H1 (cell line): ENCODE measurements around the gene CT45A10. TPM values are rescaled to one million over a fixed set of nuclear protein-coding genes. Genes with fewer than 3 reads are reported as not detected.

Experiments
- CTCF ChIA-PET: fragments of 300-600 bp; sonication (Branson Sonifier 250); formaldehyde crosslinking; loops from one replicate; lab custom pipeline; 2021; ENCODE audit not compliant: partially characterized antibody; lab: Charles Lee
- POLR2A ChIA-PET: fragments of 300-600 bp; sonication (Branson Sonifier 250); formaldehyde crosslinking; loops from one replicate; lab custom pipeline; 2021; ENCODE audit warnings: inconsistent platforms; ENCODE audit not compliant: partially characterized antibody; lab: Charles Lee
- DNase-seq, 2 experiments: peaks; one replicate each; pipeline versions ENCODE4 v3.0.0 to v3.0.0-alpha.2; 2010 to 2022; ENCODE audit warnings: low spot score in 2 of 2, low read depth in 1 of 2, mixed read lengths in 1 of 2
- FAIRE-seq: peaks from 2 replicates; lab custom pipeline; 2011; peaks lifted over from hg19 to GRCh38; lab: Jason Lieb, UNC
- H2AFZ ChIP-seq: 2 replicates; pipeline ENCODE4 v1.8.1; 2012; ENCODE audit warnings: low read length, inconsistent platforms
- H2AK5ac ChIP-seq: 2 replicates; pipeline ENCODE4 v1.6.1; 2013; ENCODE audit warnings: low read depth, low read length
- H2BK120ac ChIP-seq: replicated peaks from 2 replicates; pipeline ENCODE3; 2013; ENCODE audit warnings: low read depth, low read length, inconsistent platforms
- H2BK12ac ChIP-seq: 2 replicates; pipeline ENCODE4 v1.6.1; 2013; ENCODE audit warnings: low read depth, low read length
- H2BK15ac ChIP-seq: 2 replicates; pipeline ENCODE4 v1.6.1; 2013; ENCODE audit warnings: low read length
- H2BK20ac ChIP-seq: 2 replicates; pipeline ENCODE4 v1.6.1; 2013; ENCODE audit warnings: low read length
- H2BK5ac ChIP-seq: 2 replicates; pipeline ENCODE4 v1.6.1; 2013; ENCODE audit warnings: low read depth, low read length
- H3K14ac ChIP-seq: 2 replicates; pipeline ENCODE4 v1.6.1; 2013; ENCODE audit warnings: inconsistent platforms; ENCODE audit not compliant: insufficient read length
- H3K18ac ChIP-seq: 2 replicates; pipeline ENCODE4 v1.6.1; 2013; ENCODE audit warnings: low read length; ENCODE audit errors: extremely low read depth
- H3K23ac ChIP-seq: 2 replicates; pipeline ENCODE4 v1.6.1; 2013; ENCODE audit warnings: inconsistent platforms; ENCODE audit not compliant: insufficient read length
- H3K23me2 ChIP-seq: 2 replicates; pipeline ENCODE4 v1.6.1; 2013; ENCODE audit warnings: low read depth, low read length
- H3K27ac ChIP-seq: 2 replicates; pipeline ENCODE4 v1.6.1; 2011; ENCODE audit warnings: low read depth, low read length, inconsistent platforms
- H3K27me3 ChIP-seq, 4 experiments: replicated peaks in 1 of 4; 1 replicate in 1 of 4; 2 replicates in 3 of 4; pipeline versions ENCODE4 v1.6.1 to v1.8.1; 2011 to 2013; ENCODE audit warnings: low read length in 3 of 4, mild to moderate bottlenecking in 3 of 4, inconsistent platforms in 2 of 4, mixed read lengths in 2 of 4, moderate library complexity in 1 of 4; ENCODE audit not compliant: control insufficient read depth in 3 of 4, insufficient read depth in 3 of 4; ENCODE audit errors: extremely low read depth in 1 of 4
- H3K36me3 ChIP-seq, 4 experiments: 2 replicates each; pipeline versions ENCODE4 v1.6.1 to v1.8.1; 2011 to 2013; ENCODE audit warnings: mild to moderate bottlenecking in 4 of 4, low read length in 3 of 4, moderate library complexity in 2 of 4, control low read depth in 1 of 4, inconsistent platforms in 1 of 4; ENCODE audit not compliant: insufficient read depth in 4 of 4, control insufficient read depth in 2 of 4
- H3K4ac ChIP-seq: replicated peaks from 2 replicates; pipeline ENCODE3; 2013; ENCODE audit warnings: low read length, low read depth, mixed read lengths, inconsistent platforms; ENCODE audit not compliant: insufficient read length
- H3K4me1 ChIP-seq, 4 experiments: replicated peaks in 1 of 4; 1 replicate in 1 of 4; 2 replicates in 3 of 4; pipeline versions ENCODE4 v1.6.1 to v1.8.1; 2011 to 2013; ENCODE audit warnings: low read length in 3 of 4, inconsistent platforms in 2 of 4, mixed read lengths in 1 of 4; ENCODE audit not compliant: insufficient read depth in 4 of 4, control insufficient read depth in 3 of 4
- H3K4me2 ChIP-seq, 2 experiments: 2 replicates each; pipeline versions ENCODE4 v1.6.1 to v1.8.1; 2011 to 2013; ENCODE audit warnings: low read depth in 2 of 2, low read length in 2 of 2, control low read depth in 1 of 2, inconsistent platforms in 1 of 2, mild to moderate bottlenecking in 1 of 2; ENCODE audit not compliant: insufficient read depth in 1 of 2
- H3K4me3 ChIP-seq, 4 experiments: fragments of 200-600, 300-600 bp in 1 of 4; sonication (generic), shearing (Covaris generic), sonication (Bioruptor Twin) in 1 of 4; 2 replicates each; pipeline versions ENCODE4 v1.5.1 to v1.8.1; 2011 to 2016; ENCODE audit warnings: low read length in 4 of 4, low read depth in 3 of 4, control low read depth in 2 of 4, inconsistent platforms in 2 of 4, mild to moderate bottlenecking in 2 of 4, mixed read lengths in 1 of 4, moderate library complexity in 1 of 4; ENCODE audit not compliant: insufficient read depth in 2 of 4; ENCODE audit errors: extremely low read depth in 1 of 4
- H3K56ac ChIP-seq: replicated peaks from 2 replicates; pipeline ENCODE3; 2013; ENCODE audit warnings: low read depth, mild to moderate bottlenecking, mixed read lengths, low read length, inconsistent platforms; ENCODE audit not compliant: insufficient read length
- H3K79me1 ChIP-seq: 2 replicates; pipeline ENCODE4 v1.6.1; 2013; ENCODE audit warnings: low read depth, low read length, control low read depth
- H3K79me2 ChIP-seq, 2 experiments: 2 replicates each; pipeline versions ENCODE4 v1.6.1 to v1.8.1; 2012 to 2013; ENCODE audit warnings: low read length in 2 of 2, mild to moderate bottlenecking in 2 of 2, inconsistent platforms in 1 of 2; ENCODE audit not compliant: insufficient read depth in 2 of 2, control insufficient read depth in 1 of 2
- H3K9ac ChIP-seq, 4 experiments: replicated peaks in 1 of 4; 1 replicate in 1 of 4; 2 replicates in 3 of 4; pipeline versions ENCODE4 v1.6.1 to v1.8.1; 2011 to 2013; ENCODE audit warnings: low read depth in 3 of 4, low read length in 3 of 4, control low read depth in 2 of 4, mild to moderate bottlenecking in 2 of 4, moderate library complexity in 2 of 4, inconsistent platforms in 1 of 4; ENCODE audit errors: extremely low read depth in 1 of 4
- H3K9me3 ChIP-seq, 2 experiments: 2 replicates each; pipeline versions ENCODE4 v1.6.1 to v1.8.1; 2012 to 2013; ENCODE audit warnings: mild to moderate bottlenecking in 2 of 2, moderate library complexity in 2 of 2, control low read depth in 1 of 2, inconsistent platforms in 1 of 2, low read depth in 1 of 2, low read length in 1 of 2, mixed read lengths in 1 of 2; ENCODE audit not compliant: insufficient read depth in 2 of 2
- H4K20me1 ChIP-seq, 2 experiments: replicated peaks in 1 of 2; 2 replicates each; pipeline versions ENCODE3 to v1.8.1; 2011 to 2013; ENCODE audit warnings: inconsistent platforms in 2 of 2, low read length in 2 of 2, mild to moderate bottlenecking in 1 of 2; ENCODE audit not compliant: insufficient read depth in 2 of 2, control insufficient read depth in 1 of 2
- H4K5ac ChIP-seq: 2 replicates; pipeline ENCODE4 v1.6.1; 2013; ENCODE audit warnings: low read length, low read depth, mixed read lengths, inconsistent platforms; ENCODE audit not compliant: insufficient read length
- H4K8ac ChIP-seq: 2 replicates; pipeline ENCODE4 v1.8.0; 2013; ENCODE audit warnings: mild to moderate bottlenecking, moderate library complexity, low read length, inconsistent platforms; ENCODE audit not compliant: insufficient read depth; ENCODE audit errors: extremely low read depth
- H4K91ac ChIP-seq: replicated peaks from 2 replicates; pipeline ENCODE3; 2013; ENCODE audit warnings: low read length, mixed read lengths, inconsistent platforms; ENCODE audit not compliant: insufficient read length
- CBX5 ChIP-seq: fragments of 300-800, 300-1000 bp; sonication (generic); IDR thresholded peaks from 2 replicates; pipeline ENCODE4 v1.7.1; 2016; ENCODE audit warnings: antibody characterized with exemption, low read length, low read depth
- CREB1 ChIP-seq: IDR thresholded peaks from 2 replicates; pipeline ENCODE4 v1.6.1; 2012; ENCODE audit warnings: inconsistent platforms
- CTBP2 ChIP-seq: IDR thresholded peaks from 2 replicates; pipeline ENCODE4 v1.7.0; 2011; ENCODE audit warnings: borderline replicate concordance, mild to moderate bottlenecking, moderate library complexity, mixed read lengths, low read length; ENCODE audit not compliant: insufficient read depth, insufficient read length
- E2F6 ChIP-seq: IDR thresholded peaks from 2 replicates; pipeline ENCODE4 v1.6.1; 2012; ENCODE audit warnings: inconsistent platforms
- KDM1A ChIP-seq: fragments of 200-600, 300-600 bp; sonication (generic); IDR thresholded peaks from 2 replicates; pipeline ENCODE4 v1.7.1; 2016; ENCODE audit warnings: mild to moderate bottlenecking, low read length, borderline replicate concordance
- PHF8 ChIP-seq: fragments of 200-600 bp; sonication (generic); conservative IDR thresholded peaks from 2 replicates; pipeline ENCODE4 v1.7.1; 2012; ENCODE audit warnings: low read depth, mild to moderate bottlenecking, inconsistent platforms, low read length, moderate library complexity
- POLR2A ChIP-seq, 2 experiments: IDR thresholded peaks; 1 replicate in 1 of 2; 2 replicates in 1 of 2; pipeline ENCODE4 v1.6.1; 2011; ENCODE audit warnings: low read depth in 2 of 2, low read length in 2 of 2, mild to moderate bottlenecking in 2 of 2; ENCODE audit errors: control extremely low read depth in 1 of 2
- SP2 ChIP-seq: IDR thresholded peaks from 2 replicates; pipeline ENCODE4 v1.6.1; 2012; ENCODE audit warnings: mild to moderate bottlenecking, low read length, inconsistent platforms
- SP4 ChIP-seq: IDR thresholded peaks from 2 replicates; pipeline ENCODE4 v1.6.1; 2012; ENCODE audit warnings: low read length, inconsistent platforms
- TBP ChIP-seq: IDR thresholded peaks from 2 replicates; pipeline ENCODE4 v1.6.1; 2011; ENCODE audit warnings: low read depth, low read length, improper control_type of control experiment
- whole genome bisulfite sequencing, 2 experiments: shearing (Covaris generic) in 1 of 2; methylation state at CpG; one replicate each; pipeline versions ENCODE4 v1.1.6 to v1.1.7; 2013 to 2015; ENCODE audit warnings: low lambda C conversion rate in 2 of 2, mixed read lengths in 2 of 2, inconsistent platforms in 1 of 2, low coverage in 1 of 2, missing lambda C conversion rate in 1 of 2; ENCODE audit not compliant: insufficient replicate concordance in 2 of 2, insufficient coverage in 1 of 2, insufficient read length in 1 of 2; ENCODE audit errors: extremely low coverage in 1 of 2, missing lambda C conversion rate in 1 of 2; 5-methylcytosine and 5-hydroxymethylcytosine counted together
- long read RNA-seq, 2 experiments: library from RNA in 1 of 2; library from capped mRNA in 1 of 2; stranded (forward); transcript quantifications; one replicate each; pipeline ENCODE4 v2.0.0, GENCODE V29; 2021; ENCODE audit warnings: inconsistent platforms in 1 of 2
- polyA minus RNA-seq, 3 experiments: library from RNA; depleted of rRNA, polyadenylated mRNA; stranded (reverse); fragments of >200 nt; gene quantifications; 1 replicate in 2 of 3; 2 replicates in 1 of 3; pipeline ENCODE4 v1.2.3, GENCODE V29; 2011
- polyA plus RNA-seq, 7 experiments: library from polyadenylated mRNA; depleted of rRNA in 3 of 7; stranded (reverse) in 5 of 7; unstranded in 2 of 7; fragments of >200 nt in 5 of 7; fragments of 200-250 nt in 2 of 7; gene quantifications; 1 replicate in 5 of 7; 2 replicates in 1 of 7; 4 replicates in 1 of 7; pipeline versions ENCODE4 v1.2.1 to v1.2.3, GENCODE V29; 2011 to 2013; ENCODE audit warnings: missing spikeins in 2 of 7, mixed read lengths in 2 of 7
- total RNA-seq: library from RNA; stranded (reverse); fragmentation: NEBNext Ultra II Directional; extraction: Animal tissue kit (Norgen Biotek cat#: 25700); gene quantifications from 2 replicates; pipeline ENCODE4 v1.2.1, GENCODE V29; 2021
- TF ChIP-seq, protein P1 (sequence below): IDR thresholded peaks from 2 replicates; pipeline ENCODE4 v1.6.1; 2012; ENCODE audit warnings: low read length, inconsistent platforms

The CT45A10 gene
- total RNA-seq (not detected in 2 replicates), polyA plus RNA-seq (2011; rRNA removed) (not detected in 2 replicates), polyA minus RNA-seq (2011; rRNA and poly(A)+ RNA removed) (not detected in 2 replicates)
- polyA plus RNA-seq (2011; cell fraction: cytosol; rRNA removed): not detected
- polyA plus RNA-seq (2011; cell fraction: nucleus; rRNA removed): not detected
- not detected in 4 replicates for polyA plus RNA-seq (2012, experiment 1 of 2)
- polyA plus RNA-seq (2012, experiment 2 of 2): not detected
- not detected for polyA plus RNA-seq (2013, experiment 1 of 2)
- polyA plus RNA-seq (2013, experiment 2 of 2): not detected
- not detected for polyA minus RNA-seq (2011; cell fraction: cytosol; rRNA and poly(A)+ RNA removed)
- polyA minus RNA-seq (2011; cell fraction: nucleus; rRNA and poly(A)+ RNA removed): not detected
- long read RNA-seq, experiment 1: 0 reads
- long read RNA-seq, experiment 2: 0 reads

- no peak for DNase-seq
- CTCF ChIA-PET: no interaction called here
- no peak for FAIRE-seq
- no peak within 1 kb of the TSS for H2BK15ac ChIP-seq
- H2BK12ac ChIP-seq: no peak within 1 kb of the TSS
- H3K23me2 ChIP-seq: no peaks in the 10 kb centered on the region
- H3K23ac ChIP-seq: no peak within 1 kb of the TSS
- H3K4me1 ChIP-seq: no peaks in the 10 kb centered on the region
- no peaks in the 10 kb centered on the region for H4K20me1 ChIP-seq
- H2BK20ac ChIP-seq: no peak within 1 kb of the TSS
- H3K27ac ChIP-seq: no peak within 1 kb of the TSS
- H3K36me3 ChIP-seq: no peaks in the 10 kb centered on the region
- H3K9ac ChIP-seq: no peak within 1 kb of the TSS
- POLR2A ChIA-PET: no interaction called here
- 86% methylated on average over 15 of the region's 22 CpGs; no CpG with 5 or more reads in 1 of the 2 experiments for WGBS, 2 experiments
- H2BK120ac ChIP-seq: no peak within 1 kb of the TSS
- no peaks in the 10 kb centered on the region for H3K27me3 ChIP-seq
- H3K79me1 ChIP-seq: no peaks in the 10 kb centered on the region
- H2BK5ac ChIP-seq: no peak within 1 kb of the TSS
- no peak within 1 kb of the TSS for H4K8ac ChIP-seq
- no peaks in the 10 kb centered on the region for H3K79me2 ChIP-seq
- H3K18ac ChIP-seq: no peak within 1 kb of the TSS
- H2AFZ ChIP-seq: no peak within 1 kb of the TSS
- no peak within 1 kb of the TSS for H4K5ac ChIP-seq
- H3K14ac ChIP-seq: no peak within 1 kb of the TSS
- peaks cover 0 to 32% of the 10 kb centered on the region in 2 experiments; a peak in 2 of 4 replicates for H3K9me3 ChIP-seq
- no peak within 1 kb of the TSS for H3K4ac ChIP-seq
- no peak within 1 kb of the TSS for H4K91ac ChIP-seq
- H3K56ac ChIP-seq: no peak within 1 kb of the TSS
- no peak within 1 kb of the TSS for H2AK5ac ChIP-seq
- no peak within 1 kb of the TSS for H3K4me3 ChIP-seq
- H3K4me2 ChIP-seq: no peak within 1 kb of the TSS
- TF ChIP-seq SP4: no peak
- TF ChIP-seq PHF8: no peak
- no peak for TF ChIP-seq POLR2A (IDR thresholded peaks at IDR 0.05; ENCODE audit: control extremely low read depth in 1 of 2, low read depth in 2 of 2, low read length in 2 of 2)
- TF ChIP-seq SP2: no peak
- TF ChIP-seq, protein P1, sequence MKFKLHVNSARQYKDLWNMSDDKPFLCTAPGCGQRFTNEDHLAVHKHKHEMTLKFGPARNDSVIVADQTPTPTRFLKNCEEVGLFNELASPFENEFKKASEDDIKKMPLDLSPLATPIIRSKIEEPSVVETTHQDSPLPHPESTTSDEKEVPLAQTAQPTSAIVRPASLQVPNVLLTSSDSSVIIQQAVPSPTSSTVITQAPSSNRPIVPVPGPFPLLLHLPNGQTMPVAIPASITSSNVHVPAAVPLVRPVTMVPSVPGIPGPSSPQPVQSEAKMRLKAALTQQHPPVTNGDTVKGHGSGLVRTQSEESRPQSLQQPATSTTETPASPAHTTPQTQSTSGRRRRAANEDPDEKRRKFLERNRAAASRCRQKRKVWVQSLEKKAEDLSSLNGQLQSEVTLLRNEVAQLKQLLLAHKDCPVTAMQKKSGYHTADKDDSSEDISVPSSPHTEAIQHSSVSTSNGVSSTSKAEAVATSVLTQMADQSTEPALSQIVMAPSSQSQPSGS: no peak
- TF ChIP-seq CREB1: no peak
- TF ChIP-seq TBP: no peak
- TF ChIP-seq CBX5: no peak
- no peak for TF ChIP-seq E2F6
- TF ChIP-seq CTBP2: no peak
- no peak for TF ChIP-seq KDM1A
Observed at GRCh38 chrX:135893294-135893817, at the start of gene CT45A10, which contains the start of gene SAGE1. TSS of gene CT45A10 (minus strand) at chrX:135893444. CDS start at chrX:135885344, 8,100 bp downstream. TSS of gene SAGE1 (plus strand) at chrX:135893716. CDS start at chrX:135896243, 2,527 bp downstream.
